SK-N-SH (cell line): ENCODE measurements around the gene CPTP. TPM values are rescaled to one million over a fixed set of nuclear protein-coding genes. Genes with fewer than 3 reads are reported as not detected.
A peak's percentile ranks its signal among the peaks of the same experiment; 100 is the strongest.

Experiments used
- CTCF ChIA-PET: fragments of 300-600, 350-600 bp; formaldehyde crosslinking; extraction: SDS; loops from one replicate; lab custom pipeline; 2021; lab: Yijun Ruan, JAX
- POLR2A ChIA-PET: fragments of 350-600 bp; sonication (Branson Sonifier 250); formaldehyde crosslinking; extraction: SDS; loops from one replicate; lab custom pipeline; 2020; ENCODE audit warnings: antibody characterized with exemption, inconsistent platforms; lab: Yijun Ruan, JAX
- DNase-seq: peaks from one replicate; pipeline ENCODE4 v3.0.0; 2012
- H2AFZ ChIP-seq: fragments of 200-600 bp; sonication (generic); 2 replicates; pipeline ENCODE4 v1.8.1; 2016; ENCODE audit warnings: antibody characterized with exemption, mild to moderate bottlenecking, low read depth
- H3F3A ChIP-seq: fragments of 200-600 bp; sonication (generic); replicated peaks from 2 replicates; pipeline ENCODE3; 2016; ENCODE audit warnings: antibody characterized with exemption, mild to moderate bottlenecking; ENCODE audit not compliant: insufficient read depth
- H3K27ac ChIP-seq, 2 experiments: fragments of 200-500 bp in 1 of 2; fragments of 200-600 bp in 1 of 2; sonication (Bioruptor generic) in 1 of 2; sonication (generic), shearing (Covaris generic) in 1 of 2; 2 replicates each; pipeline versions ENCODE4 v1.5.1 to v1.6.1; 2014 to 2016; ENCODE audit warnings: low read depth in 2 of 2, inconsistent platforms in 1 of 2, low read length in 1 of 2, mild to moderate bottlenecking in 1 of 2, mixed read lengths in 1 of 2
- H3K27me3 ChIP-seq: fragments of 200-600 bp; sonication (generic), shearing (Covaris generic); 2 replicates; pipeline ENCODE4 v1.6.1; 2016; ENCODE audit warnings: mixed run types; ENCODE audit not compliant: insufficient read depth
- H3K36me3 ChIP-seq, 2 experiments: fragments of 200-500 bp in 1 of 2; fragments of 200-600 bp in 1 of 2; sonication (Bioruptor generic) in 1 of 2; sonication (generic) in 1 of 2; replicated peaks in 1 of 2; 2 replicates each; pipeline versions ENCODE3 to v1.5.1; 2014 to 2016; ENCODE audit warnings: low read length in 1 of 2, mild to moderate bottlenecking in 1 of 2; ENCODE audit not compliant: insufficient read depth in 2 of 2, control insufficient read depth in 1 of 2
- H3K4me1 ChIP-seq, 2 experiments: fragments of 200-500 bp in 1 of 2; fragments of 200-600 bp in 1 of 2; sonication (Bioruptor generic) in 1 of 2; sonication (generic), shearing (Covaris generic) in 1 of 2; 2 replicates each; pipeline versions ENCODE4 v1.5.1 to v1.6.1; 2014 to 2016; ENCODE audit warnings: low read depth in 1 of 2, low read length in 1 of 2, mixed run types in 1 of 2; ENCODE audit not compliant: insufficient read depth in 2 of 2, control insufficient read depth in 1 of 2
- H3K4me2 ChIP-seq: fragments of 200-600 bp; sonication (generic), shearing (Covaris generic); 2 replicates; pipeline ENCODE4 v1.6.1; 2017; ENCODE audit warnings: mixed run types
- H3K4me3 ChIP-seq, 2 experiments: fragments of 200-500 bp in 1 of 2; fragments of 200-600 bp in 1 of 2; sonication (Bioruptor generic) in 1 of 2; sonication (generic), shearing (Covaris generic) in 1 of 2; 2 replicates each; pipeline versions ENCODE4 v1.5.1 to v1.8.1; 2014 to 2016; ENCODE audit warnings: low read depth in 2 of 2, inconsistent platforms in 1 of 2, low read length in 1 of 2, mild to moderate bottlenecking in 1 of 2, mixed read lengths in 1 of 2, moderate library complexity in 1 of 2
- H3K79me2 ChIP-seq: fragments of 200-600 bp; sonication (generic); 2 replicates; pipeline ENCODE4 v1.8.1; 2017; ENCODE audit warnings: mild to moderate bottlenecking; ENCODE audit not compliant: insufficient read depth
- H3K9ac ChIP-seq: fragments of 200-600 bp; sonication (generic); 2 replicates; pipeline ENCODE4 v1.6.1; 2017; ENCODE audit warnings: mixed run types
- H3K9me2 ChIP-seq: fragments of 200-600 bp; sonication (generic); 2 replicates; pipeline ENCODE4 v1.6.1; 2017; ENCODE audit warnings: mixed run types
- H3K9me3 ChIP-seq: fragments of 200-600 bp; sonication (generic); 2 replicates; pipeline ENCODE4 v1.6.1; 2017; ENCODE audit warnings: mixed run types, mild to moderate bottlenecking, moderate library complexity
- H4K20me1 ChIP-seq: fragments of 200-600 bp; sonication (generic); 2 replicates; pipeline ENCODE4 v1.6.1; 2017; ENCODE audit warnings: mild to moderate bottlenecking, mixed run types; ENCODE audit not compliant: insufficient read depth
- CHD2 ChIP-seq: fragments of 150-350 bp; IDR thresholded peaks from 2 replicates; pipeline ENCODE4 v1.6.1; 2018; ENCODE audit warnings: low read length; ENCODE audit not compliant: partially characterized antibody
- ELF1 ChIP-seq: IDR thresholded peaks from 2 replicates; pipeline ENCODE4 v1.4.0; 2012
- EZH2phosphoT487 ChIP-seq: fragments of 200-600 bp; sonication (generic); IDR thresholded peaks from 2 replicates; pipeline ENCODE4 v1.6.1; 2017; ENCODE audit warnings: low read depth, mixed run types, mild to moderate bottlenecking, antibody characterized with exemption, moderate library complexity, borderline replicate concordance
- FOXJ3 ChIP-seq: sonication (generic); formaldehyde crosslinking; IDR thresholded peaks from 2 replicates; pipeline ENCODE4 v1.5.1; 2020; ENCODE audit warnings: mild to moderate bottlenecking, missing genetic modification reagents
- MXI1 ChIP-seq: IDR thresholded peaks from 2 replicates; pipeline ENCODE4 v1.6.1; 2012; ENCODE audit warnings: mild to moderate bottlenecking, low read depth, low read length, improper control_type of control experiment
- NFIC ChIP-seq: IDR thresholded peaks from 2 replicates; pipeline ENCODE4 v1.4.0; 2012; ENCODE audit warnings: borderline replicate concordance
- POLR2AphosphoS5 ChIP-seq: IDR thresholded peaks from 2 replicates; pipeline ENCODE4 v1.6.1; 2012; ENCODE audit warnings: low read depth, low read length
- RCOR1 ChIP-seq: fragments of 150-350 bp; IDR thresholded peaks from 2 replicates; pipeline ENCODE4 v1.6.1; 2017; ENCODE audit warnings: antibody characterized with exemption, low read length
- RFX5 ChIP-seq: IDR thresholded peaks from 2 replicates; pipeline ENCODE4 v1.6.1; 2012; ENCODE audit warnings: mild to moderate bottlenecking, improper control_type of control experiment, low read length
- RXRA ChIP-seq: IDR thresholded peaks from 2 replicates; pipeline ENCODE4 v1.4.0; 2012; ENCODE audit warnings: low read depth, mild to moderate bottlenecking, borderline replicate concordance
- SIN3A ChIP-seq: IDR thresholded peaks from 2 replicates; pipeline ENCODE4 v1.6.1; 2012; ENCODE audit warnings: low read depth, mild to moderate bottlenecking, low read length, moderate library complexity, borderline replicate concordance
- TAF1 ChIP-seq: IDR thresholded peaks from 2 replicates; pipeline ENCODE4 v1.6.1; 2012; ENCODE audit warnings: low read depth, mild to moderate bottlenecking, low read length, moderate library complexity, borderline replicate concordance
- TEAD4 ChIP-seq: IDR thresholded peaks from 2 replicates; pipeline ENCODE4 v1.4.0; 2012; ENCODE audit warnings: mild to moderate bottlenecking, borderline replicate concordance; ENCODE audit not compliant: insufficient read depth
- YY1 ChIP-seq: IDR thresholded peaks from 2 replicates; pipeline ENCODE4 v1.4.0; 2012; ENCODE audit warnings: low read depth, mild to moderate bottlenecking
- WGBS: methylation state at CpG from one replicate; pipeline ENCODE4 v1.1.6; 2017; ENCODE audit warnings: low lambda C conversion rate; 5-methylcytosine and 5-hydroxymethylcytosine counted together
- polyA plus RNA-seq, 3 experiments: library from polyadenylated mRNA; depleted of rRNA; stranded (reverse); fragments of >200 nt; gene quantifications; 2 replicates each; pipeline ENCODE4 v1.2.3, GENCODE V29; 2012
- TF ChIP-seq, protein P1 (sequence below): fragments of 200-600 bp; sonication (generic); IDR thresholded peaks from 2 replicates; pipeline ENCODE4 v1.6.1; 2017; ENCODE audit warnings: antibody characterized with exemption, mild to moderate bottlenecking, moderate library complexity
- TF ChIP-seq, protein P2 (sequence below): IDR thresholded peaks from 2 replicates; pipeline ENCODE4 v1.4.0; 2012; ENCODE audit warnings: low read depth, borderline replicate concordance
- TF ChIP-seq, protein P3 (sequence below): IDR thresholded peaks from 2 replicates; pipeline ENCODE4 v1.6.1; 2012; ENCODE audit warnings: mild to moderate bottlenecking, low read depth, low read length, moderate library complexity
- TF ChIP-seq, protein P4 (sequence below): fragments of 150-350 bp; IDR thresholded peaks from 2 replicates; pipeline ENCODE4 v1.6.1; 2016; ENCODE audit warnings: mild to moderate bottlenecking, low read depth, low read length
- TF ChIP-seq, protein P5 (sequence below): IDR thresholded peaks from 2 replicates; pipeline ENCODE4; 2012

The CPTP gene
- polyA plus RNA-seq, 1 of the 3 experiments (the other 2 are of a cell fraction): 13.4 TPM

DNA sequence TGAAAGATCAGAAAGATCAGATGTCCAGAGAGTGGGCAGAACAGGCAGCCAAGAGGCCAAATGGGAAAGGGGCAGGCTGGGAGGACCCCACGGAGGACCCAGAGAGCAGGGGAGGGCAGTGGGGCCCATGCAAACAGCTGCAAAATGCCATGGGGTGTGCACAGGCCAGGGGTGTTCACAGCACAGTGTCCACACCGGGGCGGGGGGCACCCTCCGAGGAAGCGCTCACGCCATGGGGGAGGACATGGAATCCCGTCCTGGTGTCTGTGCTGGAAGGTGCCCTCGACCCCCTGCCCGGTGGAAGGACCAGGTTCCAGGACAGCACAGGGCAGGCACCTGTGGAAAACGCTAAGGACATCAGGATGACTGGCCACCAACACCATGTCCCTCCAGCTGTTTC lies 1.6 kb upstream of the CPTP start:
- Histone ChIP-seq H3K27me3 (no peaks in the 10 kb centered on the region), H3K9ac (no peak overlapping the region), H4K20me1 (peaks cover 49% of the 10 kb centered on the region), H3K79me2 (peaks cover 75% of the 10 kb centered on the region), H3K27ac (no peak overlapping the region), H2AFZ (no peak overlapping the region), H3F3A (peaks cover 9% of the 10 kb centered on the region), H3K9me3 (no peaks in the 10 kb centered on the region), H3K36me3 (peaks cover 0 to 33% of the 10 kb centered on the region in 2 experiments), H3K9me2 (no peaks in the 10 kb centered on the region), H3K4me1 (peaks cover 3 to 24% of the 10 kb centered on the region in 2 experiments; a peak in 2 of 4 replicates), H3K4me2 (peak overlapping the region; percentile 50), H3K4me3 (no peak overlapping the region)
- no peak for DNase-seq
- ChIA-PET CTCF (no interaction called here), POLR2A (no interaction called here)
- TF ChIP-seq EZH2phosphoT487 (no peak), RFX5 (no peak), NFIC (no peak), RXRA (no peak), TAF1 (no peak), POLR2AphosphoS5 (no peak), MXI1 (no peak), TEAD4 (no peak), YY1 (no peak), FOXJ3 (no peak), ELF1 (no peak), RCOR1 (no peak), SIN3A (no peak), CHD2 (no peak)
- TF ChIP-seq, protein P1, sequence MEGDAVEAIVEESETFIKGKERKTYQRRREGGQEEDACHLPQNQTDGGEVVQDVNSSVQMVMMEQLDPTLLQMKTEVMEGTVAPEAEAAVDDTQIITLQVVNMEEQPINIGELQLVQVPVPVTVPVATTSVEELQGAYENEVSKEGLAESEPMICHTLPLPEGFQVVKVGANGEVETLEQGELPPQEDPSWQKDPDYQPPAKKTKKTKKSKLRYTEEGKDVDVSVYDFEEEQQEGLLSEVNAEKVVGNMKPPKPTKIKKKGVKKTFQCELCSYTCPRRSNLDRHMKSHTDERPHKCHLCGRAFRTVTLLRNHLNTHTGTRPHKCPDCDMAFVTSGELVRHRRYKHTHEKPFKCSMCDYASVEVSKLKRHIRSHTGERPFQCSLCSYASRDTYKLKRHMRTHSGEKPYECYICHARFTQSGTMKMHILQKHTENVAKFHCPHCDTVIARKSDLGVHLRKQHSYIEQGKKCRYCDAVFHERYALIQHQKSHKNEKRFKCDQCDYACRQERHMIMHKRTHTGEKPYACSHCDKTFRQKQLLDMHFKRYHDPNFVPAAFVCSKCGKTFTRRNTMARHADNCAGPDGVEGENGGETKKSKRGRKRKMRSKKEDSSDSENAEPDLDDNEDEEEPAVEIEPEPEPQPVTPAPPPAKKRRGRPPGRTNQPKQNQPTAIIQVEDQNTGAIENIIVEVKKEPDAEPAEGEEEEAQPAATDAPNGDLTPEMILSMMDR: no peak
- TF ChIP-seq, protein P2, sequence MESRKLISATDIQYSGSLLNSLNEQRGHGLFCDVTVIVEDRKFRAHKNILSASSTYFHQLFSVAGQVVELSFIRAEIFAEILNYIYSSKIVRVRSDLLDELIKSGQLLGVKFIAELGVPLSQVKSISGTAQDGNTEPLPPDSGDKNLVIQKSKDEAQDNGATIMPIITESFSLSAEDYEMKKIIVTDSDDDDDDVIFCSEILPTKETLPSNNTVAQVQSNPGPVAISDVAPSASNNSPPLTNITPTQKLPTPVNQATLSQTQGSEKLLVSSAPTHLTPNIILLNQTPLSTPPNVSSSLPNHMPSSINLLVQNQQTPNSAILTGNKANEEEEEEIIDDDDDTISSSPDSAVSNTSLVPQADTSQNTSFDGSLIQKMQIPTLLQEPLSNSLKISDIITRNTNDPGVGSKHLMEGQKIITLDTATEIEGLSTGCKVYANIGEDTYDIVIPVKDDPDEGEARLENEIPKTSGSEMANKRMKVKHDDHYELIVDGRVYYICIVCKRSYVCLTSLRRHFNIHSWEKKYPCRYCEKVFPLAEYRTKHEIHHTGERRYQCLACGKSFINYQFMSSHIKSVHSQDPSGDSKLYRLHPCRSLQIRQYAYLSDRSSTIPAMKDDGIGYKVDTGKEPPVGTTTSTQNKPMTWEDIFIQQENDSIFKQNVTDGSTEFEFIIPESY: no peak
- TF ChIP-seq, protein P3, sequence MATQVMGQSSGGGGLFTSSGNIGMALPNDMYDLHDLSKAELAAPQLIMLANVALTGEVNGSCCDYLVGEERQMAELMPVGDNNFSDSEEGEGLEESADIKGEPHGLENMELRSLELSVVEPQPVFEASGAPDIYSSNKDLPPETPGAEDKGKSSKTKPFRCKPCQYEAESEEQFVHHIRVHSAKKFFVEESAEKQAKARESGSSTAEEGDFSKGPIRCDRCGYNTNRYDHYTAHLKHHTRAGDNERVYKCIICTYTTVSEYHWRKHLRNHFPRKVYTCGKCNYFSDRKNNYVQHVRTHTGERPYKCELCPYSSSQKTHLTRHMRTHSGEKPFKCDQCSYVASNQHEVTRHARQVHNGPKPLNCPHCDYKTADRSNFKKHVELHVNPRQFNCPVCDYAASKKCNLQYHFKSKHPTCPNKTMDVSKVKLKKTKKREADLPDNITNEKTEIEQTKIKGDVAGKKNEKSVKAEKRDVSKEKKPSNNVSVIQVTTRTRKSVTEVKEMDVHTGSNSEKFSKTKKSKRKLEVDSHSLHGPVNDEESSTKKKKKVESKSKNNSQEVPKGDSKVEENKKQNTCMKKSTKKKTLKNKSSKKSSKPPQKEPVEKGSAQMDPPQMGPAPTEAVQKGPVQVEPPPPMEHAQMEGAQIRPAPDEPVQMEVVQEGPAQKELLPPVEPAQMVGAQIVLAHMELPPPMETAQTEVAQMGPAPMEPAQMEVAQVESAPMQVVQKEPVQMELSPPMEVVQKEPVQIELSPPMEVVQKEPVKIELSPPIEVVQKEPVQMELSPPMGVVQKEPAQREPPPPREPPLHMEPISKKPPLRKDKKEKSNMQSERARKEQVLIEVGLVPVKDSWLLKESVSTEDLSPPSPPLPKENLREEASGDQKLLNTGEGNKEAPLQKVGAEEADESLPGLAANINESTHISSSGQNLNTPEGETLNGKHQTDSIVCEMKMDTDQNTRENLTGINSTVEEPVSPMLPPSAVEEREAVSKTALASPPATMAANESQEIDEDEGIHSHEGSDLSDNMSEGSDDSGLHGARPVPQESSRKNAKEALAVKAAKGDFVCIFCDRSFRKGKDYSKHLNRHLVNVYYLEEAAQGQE: no peak
- TF ChIP-seq, protein P4, sequence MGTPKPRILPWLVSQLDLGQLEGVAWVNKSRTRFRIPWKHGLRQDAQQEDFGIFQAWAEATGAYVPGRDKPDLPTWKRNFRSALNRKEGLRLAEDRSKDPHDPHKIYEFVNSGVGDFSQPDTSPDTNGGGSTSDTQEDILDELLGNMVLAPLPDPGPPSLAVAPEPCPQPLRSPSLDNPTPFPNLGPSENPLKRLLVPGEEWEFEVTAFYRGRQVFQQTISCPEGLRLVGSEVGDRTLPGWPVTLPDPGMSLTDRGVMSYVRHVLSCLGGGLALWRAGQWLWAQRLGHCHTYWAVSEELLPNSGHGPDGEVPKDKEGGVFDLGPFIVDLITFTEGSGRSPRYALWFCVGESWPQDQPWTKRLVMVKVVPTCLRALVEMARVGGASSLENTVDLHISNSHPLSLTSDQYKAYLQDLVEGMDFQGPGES: no peak
- TF ChIP-seq, protein P5, sequence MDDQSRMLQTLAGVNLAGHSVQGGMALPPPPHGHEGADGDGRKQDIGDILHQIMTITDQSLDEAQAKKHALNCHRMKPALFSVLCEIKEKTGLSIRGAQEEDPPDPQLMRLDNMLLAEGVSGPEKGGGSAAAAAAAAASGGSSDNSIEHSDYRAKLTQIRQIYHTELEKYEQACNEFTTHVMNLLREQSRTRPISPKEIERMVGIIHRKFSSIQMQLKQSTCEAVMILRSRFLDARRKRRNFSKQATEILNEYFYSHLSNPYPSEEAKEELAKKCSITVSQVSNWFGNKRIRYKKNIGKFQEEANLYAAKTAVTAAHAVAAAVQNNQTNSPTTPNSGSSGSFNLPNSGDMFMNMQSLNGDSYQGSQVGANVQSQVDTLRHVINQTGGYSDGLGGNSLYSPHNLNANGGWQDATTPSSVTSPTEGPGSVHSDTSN: no peak
- 71% methylated on average over 5 of the region's 10 CpGs for whole genome bisulfite sequencing
